GM19467 (cell line): ENCODE data around the gene LOXL4.

Experiments used
- ATAC-seq: cut with Tn5 transposase; IDR thresholded peaks from one replicate; pipeline ENCODE4 v1.9.1; 2021; ENCODE audit warnings: mild to moderate bottlenecking, moderate library complexity; ENCODE audit not compliant: unreplicated experiment

LOXL4 gene

GRCh38 chr10:98267894-98268693, at the start of gene LOXL4:
Gene LOXL4, minus strand, starts transcription at chr10:98268194. Its CDS starts 5,175 bp downstream, at chr10:98263019.
- no peak for ATAC-seq

- ATAC-seq: no peak
These were observed 48.7 kb upstream of the LOXL4 start for GRCh38 chr10:98316661-98317060.

DNA sequence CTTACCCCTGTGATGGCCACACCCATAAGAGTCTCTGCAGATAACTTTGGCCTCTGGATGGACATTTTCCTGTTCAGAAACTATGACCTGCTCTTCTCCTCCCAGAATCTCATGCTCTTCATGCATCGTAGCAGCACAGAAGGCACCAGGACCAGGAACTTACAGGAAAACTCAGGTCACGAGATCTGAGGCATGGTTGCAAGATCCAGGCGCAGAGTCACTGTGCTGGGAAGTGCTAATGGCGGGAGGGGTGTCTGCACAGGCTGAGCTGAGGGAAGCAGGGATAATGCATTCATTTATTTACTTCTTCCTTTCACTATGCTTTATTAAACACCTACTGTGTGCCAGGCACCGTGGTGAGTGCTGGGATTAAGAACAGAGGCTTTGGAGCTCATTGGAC, 48.2 kb upstream of the LOXL4 start:
- no peak for ATAC-seq

- no peak for ATAC-seq
These were observed 46.7 kb upstream of the LOXL4 start for GRCh38 chr10:98314532-98315284.

DNA sequence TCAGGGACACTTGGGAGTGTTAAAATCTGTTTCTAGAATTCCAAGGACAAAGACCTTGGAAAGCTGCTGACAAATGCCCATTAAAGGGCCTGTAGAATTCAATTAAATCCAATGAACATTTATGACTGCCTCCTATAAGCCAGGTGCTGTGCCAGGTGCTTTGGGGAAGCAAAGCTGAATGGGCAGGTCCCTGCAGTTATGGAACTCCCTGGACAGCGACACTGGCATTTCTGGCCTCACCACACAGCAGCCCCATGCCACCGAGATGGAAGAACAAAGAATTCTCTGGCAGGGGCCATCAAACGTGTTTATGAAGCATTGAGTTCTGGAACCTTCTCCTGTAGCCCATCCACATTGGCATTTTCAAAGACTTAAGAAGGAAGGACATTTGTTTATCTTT, 45.6 kb upstream of the LOXL4 start:
- no peak for ATAC-seq

- no peak for ATAC-seq
These were observed 44.8 kb upstream of the LOXL4 start for GRCh38 chr10:98312822-98313221.

DNA sequence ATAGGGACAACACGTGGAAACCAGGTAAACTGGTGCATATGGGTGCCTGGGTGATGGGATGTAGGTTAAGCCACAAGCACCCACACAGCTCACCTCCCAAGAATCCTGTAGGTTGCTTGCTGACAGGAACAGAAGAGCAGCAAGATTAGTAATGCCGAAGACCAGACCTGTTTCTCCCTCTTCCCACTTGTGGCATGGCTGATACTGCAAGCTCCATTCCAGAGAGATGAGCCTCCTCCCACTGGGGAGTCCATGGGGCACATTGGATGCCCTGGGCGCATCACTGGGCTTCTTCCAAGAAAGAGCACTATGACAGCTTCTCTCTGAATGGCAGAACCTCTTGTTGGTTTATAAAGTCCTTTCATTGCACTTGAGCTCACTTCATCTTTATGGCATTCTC, 44.4 kb upstream of the LOXL4 start:
- no peak for ATAC-seq

GRCh38 chr10:98310701-98311100, 42.7 kb upstream of the LOXL4 start:
- ATAC-seq: no peak

DNA sequence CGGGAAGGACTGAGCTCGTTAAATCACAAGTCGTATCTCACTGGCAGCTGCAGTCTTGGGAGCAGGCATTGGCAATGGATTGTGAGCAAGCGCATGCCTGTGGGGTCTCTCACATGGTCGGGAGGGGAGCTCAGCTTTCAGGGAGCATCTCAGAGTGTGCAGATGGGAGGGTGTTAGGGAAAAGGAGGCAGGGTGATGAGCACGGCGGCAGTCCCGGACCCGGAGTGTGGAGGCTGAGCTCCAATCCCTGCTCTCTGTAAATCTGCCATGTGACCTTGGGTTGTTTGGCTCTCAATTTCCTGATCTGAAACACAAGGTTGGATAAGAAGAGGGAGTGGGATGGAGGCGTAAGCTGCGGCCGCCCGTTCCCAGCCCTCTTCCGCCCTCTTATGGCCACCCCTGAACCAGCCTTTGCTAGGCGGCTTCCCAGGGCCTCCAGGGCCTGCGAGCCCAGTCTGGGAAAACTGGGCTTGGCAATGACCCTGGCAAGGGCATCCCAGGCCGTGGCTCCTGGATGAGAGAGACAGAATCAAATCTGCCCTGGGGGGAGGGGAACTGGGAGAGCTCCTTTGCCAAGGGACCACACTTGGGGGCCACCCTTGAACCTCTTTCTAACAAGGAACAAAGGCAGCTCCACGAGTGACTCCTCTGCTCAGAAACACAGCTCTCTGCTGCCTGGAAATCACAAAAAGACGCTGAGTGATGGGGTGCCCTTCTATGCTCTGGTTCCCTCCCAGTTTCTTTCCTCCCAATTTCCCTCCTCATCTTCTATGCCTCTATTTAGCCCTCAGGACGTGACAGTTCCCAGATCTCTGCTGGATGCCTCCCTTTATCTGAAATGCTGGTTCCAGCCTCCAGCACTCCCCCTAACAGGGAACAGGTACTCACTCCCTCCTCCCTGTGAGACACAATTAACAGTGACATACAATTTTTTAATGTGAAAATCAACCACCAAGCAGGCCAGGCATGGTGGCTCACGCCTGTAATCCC, 41.7 kb upstream of the LOXL4 start:
- no peak for ATAC-seq

- no peak for ATAC-seq
These were observed 40.8 kb upstream of the LOXL4 start for GRCh38 chr10:98308669-98309365.

- ATAC-seq: no peak
These were observed 40.0 kb upstream of the LOXL4 start for GRCh38 chr10:98307916-98308541.

- ATAC-seq: no peak
These were observed 38.5 kb upstream of the LOXL4 start for GRCh38 chr10:98306501-98306900.

GRCh38 chr10:98303569-98303968, 35.6 kb upstream of the LOXL4 start:
- no peak for ATAC-seq

DNA sequence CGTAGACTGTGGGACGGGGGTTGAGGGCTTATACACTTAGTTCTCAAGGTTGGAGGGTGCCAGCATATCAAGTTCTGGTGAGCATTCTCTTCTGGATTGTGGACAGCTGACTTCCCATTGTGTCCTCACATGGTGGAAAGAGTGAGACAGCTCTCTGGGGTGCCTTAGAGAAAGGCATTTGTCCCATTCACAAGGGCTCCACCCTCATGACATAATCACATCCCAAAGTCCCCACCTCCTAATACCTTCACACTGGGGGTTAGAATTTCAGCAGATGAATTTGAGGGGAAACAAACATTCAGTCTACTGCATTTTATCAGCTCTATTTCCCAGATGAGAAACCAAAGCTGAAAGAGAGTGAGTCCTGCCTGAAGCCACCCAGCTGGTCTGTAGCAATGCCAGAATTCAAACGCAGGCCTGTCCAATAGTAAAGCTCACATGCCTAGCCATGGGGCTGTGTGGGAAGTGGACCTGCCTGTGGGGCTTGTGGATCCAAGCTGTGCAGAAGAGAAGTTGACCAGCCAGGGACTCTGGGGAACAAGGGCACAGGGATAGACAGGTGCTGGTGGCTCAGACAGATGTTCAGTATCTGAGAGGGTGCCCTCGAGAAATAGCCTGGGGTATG, 34.9 kb upstream of the LOXL4 start:
- no peak for ATAC-seq

DNA sequence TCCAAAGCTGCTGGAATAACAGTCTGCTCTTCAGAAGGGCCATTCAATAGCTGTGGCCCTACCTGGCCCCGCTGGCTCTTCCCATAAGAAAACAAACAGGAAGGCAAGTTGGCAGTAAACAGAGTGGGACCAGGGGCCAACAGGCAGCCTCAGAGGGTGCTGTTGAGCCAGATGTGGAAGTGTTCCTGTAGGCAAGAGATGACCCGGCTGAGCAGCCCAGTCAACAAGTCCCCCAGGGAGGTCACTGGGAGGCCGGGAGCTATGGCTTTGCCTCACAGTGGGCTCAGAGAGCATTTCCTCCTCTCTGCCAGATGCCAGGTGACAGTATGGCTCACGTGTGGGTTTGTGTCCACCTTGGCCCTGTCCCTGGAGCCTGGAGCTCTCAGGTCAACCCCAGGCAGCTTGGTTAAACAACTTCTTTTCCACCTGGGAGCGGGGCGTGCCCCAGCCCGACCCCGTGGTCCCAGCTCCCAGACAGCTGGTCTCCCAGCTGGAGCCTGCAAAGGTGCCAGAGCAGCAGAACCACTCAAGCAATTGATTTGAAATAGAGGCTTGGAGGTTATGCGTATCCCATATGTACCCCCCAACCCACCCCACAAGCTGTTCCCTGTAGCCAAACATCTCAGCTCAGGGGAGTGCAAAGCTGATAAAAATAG, 33.8 kb upstream of the LOXL4 start:
- no peak for ATAC-seq

DNA sequence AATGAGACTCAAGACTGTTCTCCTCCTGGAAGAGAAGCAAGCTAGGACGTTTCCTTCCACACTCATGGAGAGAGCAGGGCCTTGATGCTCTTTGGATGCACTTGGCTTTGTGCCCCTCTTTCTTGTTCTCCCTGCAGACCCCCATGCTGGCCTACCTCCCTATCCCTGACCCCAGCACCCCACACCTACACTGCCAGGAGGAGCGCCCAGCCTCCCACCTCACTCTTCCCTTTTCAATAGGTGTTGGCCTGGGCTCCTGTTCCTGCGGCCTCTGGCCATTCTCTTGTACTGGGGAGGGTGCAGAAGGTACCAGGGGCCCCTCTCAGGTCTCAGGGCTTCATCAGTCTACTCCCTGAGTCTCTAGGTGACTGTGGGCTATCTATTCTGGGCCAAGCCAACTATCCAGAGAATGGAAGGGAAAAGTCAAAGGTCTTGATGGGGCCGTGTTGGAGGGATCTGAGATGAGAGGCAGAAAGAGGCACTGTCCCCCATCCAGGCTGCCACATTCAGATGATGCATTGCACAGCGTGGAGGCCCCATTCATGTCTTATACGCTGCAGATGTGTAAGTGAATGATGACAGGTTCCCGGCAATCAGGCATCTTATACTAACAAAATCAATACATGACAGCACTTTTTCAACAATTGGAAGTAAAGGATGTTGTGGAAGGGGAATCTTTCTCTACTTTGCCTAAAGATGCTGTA, 32.7 kb upstream of the LOXL4 start:
- no peak for ATAC-seq

- ATAC-seq: no peak
These were observed 31.3 kb upstream of the LOXL4 start for GRCh38 chr10:98299341-98299740.

- ATAC-seq: no peak
These were observed 28.5 kb upstream of the LOXL4 start for GRCh38 chr10:98296524-98296923.
